ENCODE results near the gene MOB3B.

Gene MOB3B

GRCh38 chr9:27485158-27485557 is 44.5 kb downstream of the MOB3B start:
- Histone ChIP-seq H3K79me2 (ENCODE audit: control insufficient read depth, low read length) (no peaks in the 10 kb centered on the region), H3K27ac (ENCODE audit: low read depth, low read length) (no peak overlapping the region), H3K4me2 (ENCODE audit: low read length) (no peak overlapping the region), H3K27me3 (ENCODE audit: control insufficient read depth, low read length) (no peaks in the 10 kb centered on the region), H3K4me1 (ENCODE audit: control insufficient read depth, low read length) (0 out of 2 replicates have a peak, but pooled peaks cover 6% of the 10 kb centered on the region), H3F3A (ENCODE audit: control insufficient read depth, insufficient read depth) (no peaks in the 10 kb centered on the region), H3K9me3 (ENCODE audit: control insufficient read depth, insufficient read depth, low read length) (no peaks in the 10 kb centered on the region), H4K20me1 (ENCODE audit: control insufficient read depth, insufficient read depth, low read depth, low read length) (no peaks in the 10 kb centered on the region), H3K4me3 (ENCODE audit: low read length) (no peak overlapping the region), H3K36me3 (ENCODE audit: control insufficient read depth, low read length) (no peaks in the 10 kb centered on the region), H3K9me2 (replicated peaks; ENCODE audit: control insufficient read depth, low read length) (no peaks in the 10 kb centered on the region)
- TF ChIP-seq EZH2phosphoT487 (IDR thresholded peaks at IDR 0.05; ENCODE audit: borderline replicate concordance, low read length) (no peak), CTCF (IDR thresholded peaks at IDR 0.05; ENCODE audit: low read depth, low read length, poor library complexity, severe bottlenecking) (no peak)

- H3F3A ChIP-seq (ENCODE audit: control insufficient read depth, insufficient read depth) = no peaks in the 10 kb centered on the region
- no peak overlapping the region for H3K4me3 ChIP-seq (ENCODE audit: low read length)
- 0 out of 2 replicates have a peak, but pooled peaks cover 6% of the 10 kb centered on the region for H3K4me1 ChIP-seq (ENCODE audit: control insufficient read depth, low read length)
- no peaks in the 10 kb centered on the region for H3K9me2 ChIP-seq (replicated peaks; ENCODE audit: control insufficient read depth, low read length)
- no peak overlapping the region for H3K4me2 ChIP-seq (ENCODE audit: low read length)
- no peaks in the 10 kb centered on the region for H3K9me3 ChIP-seq (ENCODE audit: control insufficient read depth, insufficient read depth, low read length)
- no peaks in the 10 kb centered on the region for H3K36me3 ChIP-seq (ENCODE audit: control insufficient read depth, low read length)
- no peaks in the 10 kb centered on the region for H3K27me3 ChIP-seq (ENCODE audit: control insufficient read depth, low read length)
- TF ChIP-seq EZH2phosphoT487 (IDR thresholded peaks at IDR 0.05; ENCODE audit: borderline replicate concordance, low read length) = no peak
- no peaks in the 10 kb centered on the region for H4K20me1 ChIP-seq (ENCODE audit: control insufficient read depth, insufficient read depth, low read depth, low read length)
- no peak overlapping the region for H3K27ac ChIP-seq (ENCODE audit: low read depth, low read length)
- no peaks in the 10 kb centered on the region for H3K79me2 ChIP-seq (ENCODE audit: control insufficient read depth, low read length)
Measured at GRCh38 chr9:27483576-27483975, 46.0 kb downstream of the MOB3B start.

- H3K4me1 ChIP-seq (ENCODE audit: control insufficient read depth, low read length) = 0 out of 2 replicates have a peak, but pooled peaks cover 6% of the 10 kb centered on the region
- TF ChIP-seq CTCF (IDR thresholded peaks at IDR 0.05; ENCODE audit: low read depth, low read length, poor library complexity, severe bottlenecking) (no peak), EZH2phosphoT487 (IDR thresholded peaks at IDR 0.05; ENCODE audit: borderline replicate concordance, low read length) (no peak)
Measured at GRCh38 chr9:27482709-27483108, 46.9 kb downstream of the MOB3B start.

GRCh38 chr9:27478322-27478721 is 51.3 kb downstream of the MOB3B start:
- Histone ChIP-seq H3F3A (ENCODE audit: control insufficient read depth, insufficient read depth) (no peaks in the 10 kb centered on the region), H3K27me3 (ENCODE audit: control insufficient read depth, low read length) (peaks cover 7% of the 10 kb centered on the region; the same call in 1 of the 2 replicates), H3K27ac (ENCODE audit: low read depth, low read length) (no peak overlapping the region), H3K4me1 (ENCODE audit: control insufficient read depth, low read length) (no peaks in the 10 kb centered on the region), H3K4me3 (ENCODE audit: low read length) (no peak overlapping the region), H3K4me2 (ENCODE audit: low read length) (no peak overlapping the region), H3K9me3 (ENCODE audit: control insufficient read depth, insufficient read depth, low read length) (no peaks in the 10 kb centered on the region), H3K36me3 (ENCODE audit: control insufficient read depth, low read length) (no peaks in the 10 kb centered on the region), H3K9me2 (replicated peaks; ENCODE audit: control insufficient read depth, low read length) (no peaks in the 10 kb centered on the region), H3K79me2 (ENCODE audit: control insufficient read depth, low read length) (no peaks in the 10 kb centered on the region), H4K20me1 (ENCODE audit: control insufficient read depth, insufficient read depth, low read depth, low read length) (no peaks in the 10 kb centered on the region)
- TF ChIP-seq CTCF (IDR thresholded peaks at IDR 0.05; ENCODE audit: low read depth, low read length, poor library complexity, severe bottlenecking) = no peak

More at GRCh38 chr9:27482709-27483108, 46.9 kb downstream of the MOB3B start:
- Histone ChIP-seq H3K4me3 (ENCODE audit: low read length) (no peak overlapping the region), H3K4me2 (ENCODE audit: low read length) (no peak overlapping the region), H4K20me1 (ENCODE audit: control insufficient read depth, insufficient read depth, low read depth, low read length) (no peaks in the 10 kb centered on the region), H3K9me3 (ENCODE audit: control insufficient read depth, insufficient read depth, low read length) (no peaks in the 10 kb centered on the region), H3K27ac (ENCODE audit: low read depth, low read length) (no peak overlapping the region), H3K9me2 (replicated peaks; ENCODE audit: control insufficient read depth, low read length) (no peaks in the 10 kb centered on the region), H3F3A (ENCODE audit: control insufficient read depth, insufficient read depth) (no peaks in the 10 kb centered on the region), H3K27me3 (ENCODE audit: control insufficient read depth, low read length) (no peaks in the 10 kb centered on the region), H3K36me3 (ENCODE audit: control insufficient read depth, low read length) (no peaks in the 10 kb centered on the region), H3K79me2 (ENCODE audit: control insufficient read depth, low read length) (no peaks in the 10 kb centered on the region)
